HG02970 (cell line): ENCODE data around the gene RGS3.

Experiments used
- ATAC-seq: cut with Tn5 transposase; IDR thresholded peaks from one replicate; pipeline ENCODE4 v1.9.1; 2021; ENCODE audit warnings: mild to moderate bottlenecking, moderate library complexity, moderate number of reproducible peaks; ENCODE audit not compliant: unreplicated experiment, low FRiP score

The RGS3 gene

GRCh38 chr9:113567361-113568080, 104.0 kb downstream of the RGS3 start:
- ATAC-seq, result no peak

- no peak for ATAC-seq
Measured at GRCh38 chr9:113568081-113568435, 104.5 kb downstream of the RGS3 start.

- no peak for ATAC-seq
Measured at GRCh38 chr9:113568571-113569321, 105.2 kb downstream of the RGS3 start.

GRCh38 chr9:113569472-113570060, 106.0 kb downstream of the RGS3 start:
- no peak for ATAC-seq

- no peak for ATAC-seq
Measured at GRCh38 chr9:113570106-113570505, 106.6 kb downstream of the RGS3 start.

GRCh38 chr9:113570749-113571711, 107.5 kb downstream of the RGS3 start:
- ATAC-seq, result no peak

GRCh38 chr9:113572076-113572861, 108.7 kb downstream of the RGS3 start:
- ATAC-seq, result no peak

- ATAC-seq, result no peak
Measured at GRCh38 chr9:113573046-113573958, 109.8 kb downstream of the RGS3 start.

- no peak for ATAC-seq
Measured at GRCh38 chr9:113573959-113574352, 110.4 kb downstream of the RGS3 start.

GRCh38 chr9:113574441-113575262, 111.1 kb downstream of the RGS3 start:
- ATAC-seq, result no peak

- no peak for ATAC-seq
Measured at GRCh38 chr9:113577525-113578261, 114.2 kb downstream of the RGS3 start.

GRCh38 chr9:113578279-113578865, 114.8 kb downstream of the RGS3 start:
- ATAC-seq, result no peak

- ATAC-seq, result peak; percentile 47
Measured at GRCh38 chr9:113578882-113579282, 115.4 kb downstream of the RGS3 start.

GRCh38 chr9:113579283-113580040, 115.9 kb downstream of the RGS3 start:
- peak; percentile 19 for ATAC-seq

GRCh38 chr9:113580041-113580953, 116.8 kb downstream of the RGS3 start:
- ATAC-seq, result no peak
